Activated CD4-positive, alpha-beta T cell treated with anti-CD3 and anti-CD28 coated beads, Interleukin-2, amount 50 U/mL, for 16 hours (primary cell): Measurements from ENCODE around the gene TOP3B.

Experiments
- DNase-seq: peaks from one replicate; pipeline ENCODE4 v3.0.0-alpha.2; 2020

The TOP3B gene, protein sequence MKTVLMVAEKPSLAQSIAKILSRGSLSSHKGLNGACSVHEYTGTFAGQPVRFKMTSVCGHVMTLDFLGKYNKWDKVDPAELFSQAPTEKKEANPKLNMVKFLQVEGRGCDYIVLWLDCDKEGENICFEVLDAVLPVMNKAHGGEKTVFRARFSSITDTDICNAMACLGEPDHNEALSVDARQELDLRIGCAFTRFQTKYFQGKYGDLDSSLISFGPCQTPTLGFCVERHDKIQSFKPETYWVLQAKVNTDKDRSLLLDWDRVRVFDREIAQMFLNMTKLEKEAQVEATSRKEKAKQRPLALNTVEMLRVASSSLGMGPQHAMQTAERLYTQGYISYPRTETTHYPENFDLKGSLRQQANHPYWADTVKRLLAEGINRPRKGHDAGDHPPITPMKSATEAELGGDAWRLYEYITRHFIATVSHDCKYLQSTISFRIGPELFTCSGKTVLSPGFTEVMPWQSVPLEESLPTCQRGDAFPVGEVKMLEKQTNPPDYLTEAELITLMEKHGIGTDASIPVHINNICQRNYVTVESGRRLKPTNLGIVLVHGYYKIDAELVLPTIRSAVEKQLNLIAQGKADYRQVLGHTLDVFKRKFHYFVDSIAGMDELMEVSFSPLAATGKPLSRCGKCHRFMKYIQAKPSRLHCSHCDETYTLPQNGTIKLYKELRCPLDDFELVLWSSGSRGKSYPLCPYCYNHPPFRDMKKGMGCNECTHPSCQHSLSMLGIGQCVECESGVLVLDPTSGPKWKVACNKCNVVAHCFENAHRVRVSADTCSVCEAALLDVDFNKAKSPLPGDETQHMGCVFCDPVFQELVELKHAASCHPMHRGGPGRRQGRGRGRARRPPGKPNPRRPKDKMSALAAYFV

DNA sequence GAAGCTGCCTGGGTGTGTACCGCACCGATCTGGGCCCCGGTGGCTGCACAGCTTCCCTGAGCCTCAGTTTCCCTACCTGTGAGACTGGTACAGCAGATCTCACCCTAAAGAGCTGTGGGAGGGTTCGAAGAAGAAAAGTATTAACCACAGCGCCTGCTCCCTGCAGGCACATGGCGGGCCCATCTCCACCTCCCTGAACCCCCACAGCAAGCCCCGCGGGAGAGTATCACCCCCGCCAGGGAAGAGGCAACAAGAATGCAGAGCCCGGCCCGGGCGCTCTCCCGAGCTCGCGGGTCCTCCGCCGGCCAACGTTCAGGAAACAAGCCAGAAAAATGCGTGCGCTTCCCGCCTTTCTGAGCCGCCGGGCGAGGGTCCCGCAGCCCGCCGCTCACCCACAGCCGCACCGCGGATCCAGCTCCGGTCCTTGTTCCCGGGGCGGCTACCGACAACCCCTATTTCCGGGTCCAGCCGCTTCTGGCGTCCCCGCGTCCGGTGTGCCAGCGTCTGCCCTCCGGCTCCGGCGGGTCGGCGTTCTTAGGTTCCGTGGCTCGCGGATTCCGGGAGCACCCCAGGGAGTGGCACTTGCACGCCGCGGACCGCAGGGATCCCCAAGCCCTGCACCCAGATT lies at the start of gene TOP3B:
TSS of gene TOP3B (minus strand) at position 450 of the 628 bp plus-strand sequence. CDS start 7,078 bp downstream, outside the sequence.
- DNase-seq, result peak; percentile 86

DNA sequence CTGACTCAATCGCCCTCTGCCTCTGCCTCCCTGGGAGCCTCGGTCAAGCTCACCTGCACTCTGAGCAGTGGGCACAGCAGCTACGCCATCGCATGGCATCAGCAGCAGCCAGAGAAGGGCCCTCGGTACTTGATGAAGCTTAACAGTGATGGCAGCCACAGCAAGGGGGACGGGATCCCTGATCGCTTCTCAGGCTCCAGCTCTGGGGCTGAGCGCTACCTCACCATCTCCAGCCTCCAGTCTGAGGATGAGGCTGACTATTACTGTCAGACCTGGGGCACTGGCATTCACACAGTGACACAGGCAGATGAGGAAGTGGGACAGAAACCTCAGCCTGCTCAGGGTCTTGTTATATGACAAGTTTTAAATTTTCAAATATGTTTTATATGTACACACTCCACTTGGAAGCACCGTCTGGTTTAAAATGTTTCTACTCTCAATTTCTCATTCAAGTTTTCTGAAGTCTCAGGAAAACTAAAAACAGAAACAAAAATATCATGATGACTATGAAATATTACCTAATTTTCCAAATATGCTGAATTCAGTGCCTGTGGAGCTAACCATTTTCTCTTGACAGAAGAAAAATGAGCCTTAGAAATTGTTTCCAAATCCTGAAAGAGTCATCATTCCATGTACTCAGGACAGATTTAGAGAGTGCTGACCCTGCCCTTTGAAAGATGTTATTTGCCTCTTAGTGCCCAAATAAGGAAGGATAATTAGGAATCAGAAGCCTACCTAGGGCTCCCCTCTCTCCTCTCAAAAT lies 48.8 kb upstream of the TOP3B start:
- DNase-seq, result no peak

- DNase-seq, result no peak
Observed at GRCh38 chr22:22030493-22031182, 48.1 kb upstream of the TOP3B start.

DNA sequence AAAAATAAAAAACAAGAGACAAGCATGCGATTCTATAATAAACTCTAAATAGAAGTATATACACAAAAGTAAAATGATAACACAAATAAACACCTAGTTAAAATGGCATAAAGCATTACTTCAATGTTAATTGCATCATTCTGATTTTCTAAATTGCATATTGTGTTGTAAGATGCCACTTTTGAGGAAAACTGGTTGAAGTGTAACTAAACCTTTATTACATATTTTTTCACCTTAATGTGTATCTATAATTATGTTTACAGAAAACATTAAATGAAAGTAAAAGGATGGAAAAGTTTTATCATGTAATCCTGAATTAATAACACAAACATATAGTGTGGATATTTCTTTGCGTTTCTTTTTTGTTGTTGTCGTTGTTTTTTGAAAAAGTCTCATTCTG lies 45.4 kb upstream of the TOP3B start:
- no peak for DNase-seq

DNA sequence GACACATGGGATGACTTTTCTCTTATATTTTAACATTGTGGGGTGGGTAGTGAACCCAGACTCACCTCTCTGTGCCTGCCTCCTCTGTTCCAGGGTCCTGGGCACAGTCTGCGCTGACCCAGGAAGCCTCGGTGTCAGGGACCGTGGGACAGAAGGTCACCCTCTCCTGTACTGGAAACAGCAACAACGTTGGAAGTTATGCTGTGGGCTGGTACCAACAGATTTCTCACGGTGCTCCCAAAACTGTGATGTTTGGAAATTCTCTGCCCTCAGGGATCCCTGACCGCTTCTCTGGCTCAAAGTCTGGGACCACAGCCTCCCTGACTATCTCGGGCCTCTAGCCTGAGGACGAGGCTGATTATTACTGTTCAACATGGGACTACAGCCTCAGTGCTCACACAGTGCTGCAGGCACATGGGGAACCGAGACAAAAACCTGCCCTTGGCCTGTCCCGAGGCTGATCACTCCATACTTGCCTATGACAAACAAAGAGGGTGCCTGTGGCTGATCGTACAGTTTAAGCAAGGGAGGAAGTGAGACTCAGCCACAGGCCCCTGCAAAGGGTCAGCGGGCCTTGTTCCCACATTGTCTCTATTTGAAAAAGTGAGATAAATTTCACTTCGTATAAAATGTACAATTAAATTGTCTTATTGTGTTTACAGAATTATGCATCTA lies 43.7 kb upstream of the TOP3B start:
- DNase-seq, result no peak

GRCh38 chr22:22025320-22026156 lies 43.0 kb upstream of the TOP3B start:
- DNase-seq, result no peak

DNA sequence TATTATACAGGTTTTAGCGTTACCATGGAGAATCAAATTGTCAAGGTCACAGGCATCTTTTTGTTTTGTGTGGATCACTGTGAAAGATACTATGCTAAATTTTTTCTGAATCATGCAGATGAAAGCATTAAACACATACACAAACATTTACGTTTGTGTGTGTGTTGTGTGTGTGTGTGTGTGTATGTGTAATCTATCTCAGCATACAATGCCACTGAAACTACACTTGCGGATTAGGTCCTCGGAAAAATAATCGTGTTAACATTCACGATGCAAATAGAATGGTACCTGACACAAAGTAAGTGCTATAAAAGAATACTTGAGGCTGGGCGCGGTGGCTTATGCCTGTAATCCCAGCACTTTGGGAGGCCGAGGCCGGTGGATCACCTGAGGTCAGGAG lies 41.9 kb upstream of the TOP3B start:
- no peak for DNase-seq

- DNase-seq, result no peak
Observed at GRCh38 chr22:22023581-22024137, 41.1 kb upstream of the TOP3B start.

DNA sequence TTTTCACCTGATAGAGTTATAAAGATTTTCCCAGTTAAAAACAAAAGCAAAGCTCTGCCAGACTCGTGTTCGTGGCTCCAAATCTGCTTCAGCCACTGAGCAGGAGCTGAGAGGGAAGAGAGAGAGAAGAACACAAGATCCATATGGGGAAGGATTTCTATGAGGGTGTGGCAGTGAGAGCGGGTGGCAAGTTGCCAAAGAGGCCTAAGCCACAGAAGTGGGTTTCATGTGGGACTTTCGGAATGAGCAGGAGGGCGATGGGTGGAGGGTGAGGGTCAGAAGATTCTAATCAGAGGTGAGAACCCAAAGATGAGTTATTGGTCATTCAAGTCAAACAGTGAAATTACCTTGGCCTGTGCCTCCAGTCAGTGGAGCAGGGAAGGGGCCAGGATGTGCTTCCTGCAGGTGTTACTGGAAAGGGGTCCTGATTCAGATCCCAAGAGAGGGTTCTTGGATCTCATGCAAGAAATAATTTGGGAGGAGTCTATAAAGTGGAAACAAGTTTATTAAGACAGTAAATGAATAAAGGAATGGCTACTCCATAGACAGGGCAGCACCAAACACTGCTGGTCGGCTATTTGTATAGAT lies 40.5 kb upstream of the TOP3B start:
- DNase-seq, result no peak

- no peak for DNase-seq
Observed at GRCh38 chr22:22022255-22022840, 39.8 kb upstream of the TOP3B start.

DNA sequence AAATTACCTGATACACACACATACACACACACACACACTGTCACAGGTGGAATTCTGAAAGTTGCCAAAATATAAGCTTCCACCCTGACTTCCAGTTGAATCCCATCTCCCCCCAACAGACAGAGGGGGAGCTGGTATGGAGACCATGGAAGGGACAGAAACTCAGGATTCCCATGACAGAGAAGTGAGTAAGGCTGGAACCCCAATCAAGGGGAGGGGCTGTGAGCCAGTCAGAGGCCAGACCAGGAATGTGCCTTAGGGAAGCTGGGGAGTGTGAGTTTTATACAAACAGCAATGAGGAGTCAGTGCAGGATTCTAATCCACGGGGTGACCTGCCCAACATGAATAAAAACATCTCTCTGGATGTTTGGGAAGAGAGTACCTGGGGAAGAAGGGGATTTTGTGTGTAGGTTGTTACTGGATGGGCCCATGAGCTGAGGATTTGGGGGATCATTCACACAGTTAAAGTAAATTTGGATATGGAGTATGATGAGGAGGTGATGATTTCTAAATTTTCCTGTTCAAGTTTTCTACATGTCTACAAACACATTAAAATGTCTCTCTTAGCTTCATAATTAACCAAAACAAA lies 38.7 kb upstream of the TOP3B start:
- no peak for DNase-seq

DNA sequence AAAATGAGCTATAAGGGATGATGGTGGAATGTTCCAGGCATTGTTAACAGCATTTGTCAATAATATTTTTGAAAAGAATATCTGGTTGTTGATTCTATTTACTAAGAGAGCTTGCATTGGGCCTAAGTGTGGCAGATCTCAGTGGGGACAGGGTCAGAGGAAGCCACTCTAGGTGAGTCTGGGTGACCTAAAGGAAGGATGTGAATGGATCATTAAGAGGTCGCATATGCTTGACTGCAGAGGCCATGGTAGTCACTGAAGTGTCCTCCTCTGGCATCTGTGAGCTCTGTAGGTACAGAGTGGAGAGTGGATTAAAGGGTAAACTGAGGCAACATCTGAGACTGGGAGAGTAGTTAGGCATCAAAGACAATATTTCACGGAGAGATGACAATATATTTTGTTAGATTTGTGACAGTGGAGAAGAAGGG lies 37.9 kb upstream of the TOP3B start:
- no peak for DNase-seq

GRCh38 chr22:22019659-22020424 lies 37.3 kb upstream of the TOP3B start:
- DNase-seq, result no peak

DNA sequence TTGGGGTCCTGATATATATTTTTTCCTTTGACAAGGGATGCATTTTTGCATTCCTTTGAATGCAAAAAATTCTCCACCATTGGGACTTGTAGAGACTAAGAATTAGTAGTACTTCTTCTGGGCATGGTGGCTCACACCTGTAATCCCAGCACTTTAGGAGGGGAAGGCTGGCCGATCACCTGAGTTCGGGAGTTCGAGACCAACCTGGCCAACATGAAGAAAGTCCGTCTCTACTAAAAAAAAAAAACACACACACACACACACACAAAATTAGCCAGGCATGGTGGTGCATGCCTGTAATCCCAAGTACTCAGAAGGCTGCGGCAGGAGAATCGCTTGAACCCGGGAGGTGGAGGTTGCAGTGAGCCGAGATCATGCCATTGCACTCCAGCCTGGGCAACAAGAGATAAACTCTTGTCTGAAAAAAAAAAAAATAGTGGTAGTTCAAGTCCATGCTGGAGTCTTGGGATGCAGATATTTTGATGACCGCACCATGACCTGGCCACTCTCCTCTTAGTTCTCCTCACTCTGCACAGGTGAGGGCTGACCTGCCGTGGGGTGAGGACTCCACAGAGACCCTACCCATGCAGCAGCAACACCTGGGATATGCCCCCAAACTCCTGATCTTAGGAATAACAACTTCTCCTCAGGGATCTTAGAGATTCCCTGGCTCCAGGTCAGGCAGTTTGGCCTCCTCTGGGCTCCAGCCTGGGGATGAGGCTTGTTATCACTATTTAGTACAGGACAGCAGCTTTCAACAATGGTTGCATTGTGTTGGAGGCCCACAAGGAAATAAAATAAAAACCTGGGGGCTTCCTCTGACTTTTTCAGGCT lies 36.5 kb upstream of the TOP3B start:
- no peak for DNase-seq

GRCh38 chr22:22015631-22016030 lies 33.0 kb upstream of the TOP3B start:
- no peak for DNase-seq

DNA sequence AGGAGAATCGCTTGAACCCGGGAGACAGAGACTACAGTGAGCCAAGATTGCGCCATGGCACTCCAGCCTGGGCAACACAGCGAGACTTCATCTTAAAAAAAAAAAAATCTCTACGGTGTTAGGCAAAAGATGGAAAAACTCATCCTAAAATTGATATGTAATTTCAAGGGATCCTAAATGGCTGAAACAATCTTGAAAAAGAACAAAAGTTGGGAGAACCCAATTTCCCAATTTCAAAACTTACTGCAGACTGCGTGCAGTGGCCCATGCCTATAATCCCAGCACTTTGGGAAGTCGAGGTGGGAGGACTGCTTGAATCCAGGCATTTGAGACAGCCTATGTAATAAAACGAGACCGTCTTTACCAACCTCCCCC lies 31.7 kb upstream of the TOP3B start:
- no peak for DNase-seq

DNA sequence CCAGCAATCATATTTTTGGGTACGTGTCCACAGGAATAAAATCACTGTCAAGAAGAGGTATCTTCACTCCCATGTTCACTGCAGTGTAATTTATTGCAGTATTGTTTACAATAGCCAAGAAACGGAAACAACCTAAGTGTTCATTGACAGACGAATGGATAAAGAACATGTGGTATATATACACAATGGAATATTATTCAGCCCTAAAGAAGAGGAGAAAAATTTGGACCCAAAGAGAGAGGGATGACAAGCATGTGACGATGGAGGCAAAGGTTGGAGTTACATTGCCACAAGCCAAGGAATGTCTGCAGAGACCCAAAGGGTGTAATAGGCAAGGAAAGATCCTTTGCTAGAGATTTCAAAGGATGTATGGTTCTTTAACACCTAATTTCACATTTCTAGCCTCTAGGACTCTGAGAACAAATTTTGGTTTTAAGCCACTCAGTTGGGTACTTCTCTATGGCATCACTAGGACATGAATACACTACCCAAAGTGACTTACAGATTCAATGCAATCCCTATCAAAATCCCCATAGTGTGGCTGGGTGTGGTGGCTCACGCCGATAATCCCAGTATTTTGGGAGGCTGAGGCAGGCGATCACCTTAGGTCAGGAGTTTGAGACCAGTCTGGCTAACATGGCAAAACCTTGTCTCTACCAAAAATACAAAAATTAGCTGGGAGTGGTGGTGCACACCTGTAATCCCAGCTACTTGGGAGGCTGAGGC lies 31.1 kb upstream of the TOP3B start:
- DNase-seq, result no peak
